Caco-2 (cell line): ENCODE results near the gene ZNF497. TPM values are rescaled to one million over a fixed set of nuclear protein-coding genes. Genes with fewer than 3 reads are reported as not detected.
A peak's percentile ranks its signal among the peaks of the same experiment; 100 is the strongest.
"Not testable (repeated sequence)": the region's sequence is repeated elsewhere in the genome, so short reads cannot be mapped to it uniquely, and the experiment has no call there.

ENCODE experiments used
- BruUV-seq: library from RNA; stranded (reverse); fragments of 400-500 nt; replicated peaks from 2 replicates; lab custom pipeline; 2021; lab: Mats Ljungman, UMichigan
- CTCF ChIA-PET: fragments of 300-600 bp; sonication (Branson Sonifier 250); formaldehyde crosslinking; loops from one replicate; lab custom pipeline; 2022; ENCODE audit warnings: antibody characterized with exemption; lab: Charles Lee
- POLR2A ChIA-PET: fragments of 300-600 bp; sonication (Branson Sonifier 250); formaldehyde crosslinking; loops from one replicate; lab custom pipeline; 2022; ENCODE audit warnings: antibody characterized with exemption; lab: Charles Lee
- DNase-seq, 2 experiments: peaks; one replicate each; pipeline versions ENCODE4 v3.0.0 to v3.0.0-alpha.2; 2020 to 2022
- H3K27me3 ChIP-seq: replicated peaks from 2 replicates; pipeline ENCODE4 v1.6.0; 2011; ENCODE audit warnings: low read length; ENCODE audit not compliant: control insufficient read depth, insufficient read depth
- H3K36me3 ChIP-seq: 2 replicates; pipeline ENCODE4 v1.5.1; 2011; ENCODE audit warnings: low read length; ENCODE audit not compliant: control insufficient read depth, insufficient read depth
- H3K4me1 ChIP-seq: fragments of 250-450 bp; sonication (Bioruptor Pico); 2 replicates; pipeline ENCODE4 v1.5.1; 2020; ENCODE audit warnings: mild to moderate bottlenecking
- H3K4me3 ChIP-seq: 2 replicates; pipeline ENCODE4 v1.5.1; 2011; ENCODE audit warnings: low read depth, mild to moderate bottlenecking, control low read depth, low read length
- H3K9me3 ChIP-seq: fragments of 250-450 bp; sonication (Bioruptor Pico); 2 replicates; pipeline ENCODE4 v1.5.1; 2020; ENCODE audit warnings: mild to moderate bottlenecking, moderate library complexity
- H3K27ac Mint-ChIP-seq: one replicate; pipeline ENCODE4 v1.8.0; 2022; ENCODE audit warnings: mixed read lengths; ENCODE audit not compliant: unreplicated experiment
- H3K27me3 Mint-ChIP-seq: one replicate; pipeline ENCODE4 v1.8.0; 2022; ENCODE audit warnings: mixed read lengths; ENCODE audit not compliant: insufficient read depth, unreplicated experiment
- H3K36me3 Mint-ChIP-seq: one replicate; pipeline ENCODE4 v1.8.0; 2022; ENCODE audit warnings: mild to moderate bottlenecking, mixed read lengths; ENCODE audit not compliant: insufficient read depth, unreplicated experiment
- H3K4me1 Mint-ChIP-seq: one replicate; pipeline ENCODE4 v1.8.0; 2022; ENCODE audit warnings: low read depth, mixed read lengths; ENCODE audit not compliant: unreplicated experiment
- H3K4me3 Mint-ChIP-seq: one replicate; pipeline ENCODE4 v1.8.0; 2022; ENCODE audit warnings: mild to moderate bottlenecking, moderate library complexity, mixed read lengths; ENCODE audit not compliant: unreplicated experiment
- H3K9me3 Mint-ChIP-seq: one replicate; pipeline ENCODE4 v1.8.0; 2022; ENCODE audit warnings: mixed read lengths; ENCODE audit not compliant: unreplicated experiment
- intact Hi-C: fragments of 100-400 bp; cut with micrococcal nuclease; formaldehyde crosslinking; loops from one replicate; pipeline ENCODE4 v1.10.0; 2022; ENCODE audit not compliant: unreplicated experiment
- total RNA-seq: library from RNA; stranded (reverse); gene quantifications from 2 replicates; pipeline ENCODE4 v1.2.3, GENCODE V29; 2022
- TF ChIP-seq, protein P1 (sequence below), 2 experiments: fragments of 200-600 bp in 1 of 2; IDR thresholded peaks; 1 replicate in 1 of 2; 2 replicates in 1 of 2; pipeline versions ENCODE4 v1.5.1 to v1.8.0; 2011 to 2022; ENCODE audit warnings: antibody characterized with exemption in 1 of 2, control low read depth in 1 of 2, inconsistent platforms in 1 of 2, low read depth in 1 of 2, low read length in 1 of 2, mild to moderate bottlenecking in 1 of 2, moderate library complexity in 1 of 2; ENCODE audit not compliant: insufficient read depth in 1 of 2, severe bottlenecking in 1 of 2, unreplicated experiment in 1 of 2

The ZNF497 gene
- total RNA-seq, 1 experiment from 2014 or later, result 1.7 TPM

GRCh38 chr19:58311345-58311865 lies 51.1 kb downstream of the ZNF497 start:
- POLR2A ChIA-PET, result no interaction called here
- H3K36me3 Mint-ChIP-seq, result peaks cover 95% of the 10 kb centered on the region
- Histone ChIP-seq H3K27me3 (no peaks in the 10 kb centered on the region), H3K9me3 (no peaks in the 10 kb centered on the region), H3K4me1 (no peaks in the 10 kb centered on the region), H3K36me3 (peaks cover 11% of the 10 kb centered on the region), H3K4me3 (no peak overlapping the region)
- no peak for DNase-seq
- intact Hi-C loops, result no loop called here
- no peaks in the 10 kb centered on the region for H3K27me3 Mint-ChIP-seq
- TF ChIP-seq, protein P1, sequence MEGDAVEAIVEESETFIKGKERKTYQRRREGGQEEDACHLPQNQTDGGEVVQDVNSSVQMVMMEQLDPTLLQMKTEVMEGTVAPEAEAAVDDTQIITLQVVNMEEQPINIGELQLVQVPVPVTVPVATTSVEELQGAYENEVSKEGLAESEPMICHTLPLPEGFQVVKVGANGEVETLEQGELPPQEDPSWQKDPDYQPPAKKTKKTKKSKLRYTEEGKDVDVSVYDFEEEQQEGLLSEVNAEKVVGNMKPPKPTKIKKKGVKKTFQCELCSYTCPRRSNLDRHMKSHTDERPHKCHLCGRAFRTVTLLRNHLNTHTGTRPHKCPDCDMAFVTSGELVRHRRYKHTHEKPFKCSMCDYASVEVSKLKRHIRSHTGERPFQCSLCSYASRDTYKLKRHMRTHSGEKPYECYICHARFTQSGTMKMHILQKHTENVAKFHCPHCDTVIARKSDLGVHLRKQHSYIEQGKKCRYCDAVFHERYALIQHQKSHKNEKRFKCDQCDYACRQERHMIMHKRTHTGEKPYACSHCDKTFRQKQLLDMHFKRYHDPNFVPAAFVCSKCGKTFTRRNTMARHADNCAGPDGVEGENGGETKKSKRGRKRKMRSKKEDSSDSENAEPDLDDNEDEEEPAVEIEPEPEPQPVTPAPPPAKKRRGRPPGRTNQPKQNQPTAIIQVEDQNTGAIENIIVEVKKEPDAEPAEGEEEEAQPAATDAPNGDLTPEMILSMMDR (IDR thresholded peaks at IDR 0.05; ENCODE audit: insufficient read depth in 1 of 2, low read depth in 1 of 2, low read length in 1 of 2, severe bottlenecking in 1 of 2, unreplicated experiment in 1 of 2), result no peak
- no peak overlapping the region for H3K27ac Mint-ChIP-seq
- peaks cover 31% of the 10 kb centered on the region for H3K9me3 Mint-ChIP-seq
- H3K4me3 Mint-ChIP-seq, result no peak overlapping the region
- H3K4me1 Mint-ChIP-seq, result no peaks in the 10 kb centered on the region
- CTCF ChIA-PET, result no interaction called here
- BruUV-seq, result no TSS peak

DNA sequence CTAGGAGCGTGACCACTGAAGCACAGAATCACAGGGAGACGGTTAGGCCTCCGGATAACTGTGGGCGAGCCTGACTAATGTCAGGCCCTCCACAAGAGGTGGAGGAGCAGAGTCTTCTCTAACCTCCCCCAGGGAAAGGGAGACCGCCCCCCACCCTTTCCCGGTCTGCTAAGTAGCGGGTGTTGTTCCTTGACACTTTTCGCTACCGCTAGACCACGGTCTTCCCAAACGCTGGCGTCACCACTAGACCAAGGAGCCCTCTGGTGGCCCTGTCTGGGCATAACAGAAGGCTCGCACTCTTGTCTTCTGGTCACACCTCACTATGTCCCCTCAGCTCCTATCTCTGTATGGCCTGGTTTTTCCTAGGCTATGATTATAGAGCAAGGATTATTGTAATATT lies 51.9 kb downstream of the ZNF497 start:
- H3K36me3 Mint-ChIP-seq, result peaks cover 95% of the 10 kb centered on the region
- H3K27ac Mint-ChIP-seq, CTCF ChIA-PET, BruUV-seq, intact Hi-C loops, H3K27me3 ChIP-seq, H3K4me1 Mint-ChIP-seq, H3K9me3 ChIP-seq, POLR2A ChIA-PET, H3K4me3 ChIP-seq, H3K4me1 ChIP-seq, H3K27me3 Mint-ChIP-seq, H3K4me3 Mint-ChIP-seq: not testable (repeated sequence)
- DNase-seq, result peak in 1 of 2 experiments; percentile 33
- peaks cover 30% of the 10 kb centered on the region for H3K9me3 Mint-ChIP-seq
- TF ChIP-seq, protein P1 (IDR thresholded peaks at IDR 0.05; ENCODE audit: insufficient read depth in 1 of 2, low read depth in 1 of 2, low read length in 1 of 2, severe bottlenecking in 1 of 2, unreplicated experiment in 1 of 2), result peak in 1 of 2 experiments; percentile 23
- peaks cover 11% of the 10 kb centered on the region for H3K36me3 ChIP-seq

DNA sequence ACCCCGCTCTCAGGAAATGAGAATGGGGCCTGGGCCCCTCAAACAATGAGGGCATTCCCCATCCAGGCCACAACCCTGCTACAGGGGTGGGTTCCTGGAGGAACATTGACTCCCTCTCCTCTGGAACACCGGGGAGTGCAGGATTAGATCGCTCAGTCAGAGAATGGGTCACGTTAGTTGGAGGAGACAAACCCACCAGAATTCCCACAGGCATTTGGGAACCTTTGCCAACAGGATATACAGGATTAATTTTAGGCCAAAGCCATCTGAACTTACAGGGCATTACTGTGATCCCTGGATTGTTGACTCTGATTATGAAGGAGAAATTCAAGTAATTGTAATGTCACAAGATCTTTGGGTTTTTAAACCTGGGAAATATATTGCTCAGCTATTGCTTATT lies 54.8 kb downstream of the ZNF497 start:
- peaks cover 9% of the 10 kb centered on the region for H3K36me3 ChIP-seq
- no peak for DNase-seq
- Mint-ChIP-seq H3K9me3 (peaks cover 21% of the 10 kb centered on the region), H3K36me3 (peaks cover 76% of the 10 kb centered on the region), H3K4me3 (no peak overlapping the region), H3K27me3 (no peaks in the 10 kb centered on the region), H3K4me1 (peaks cover 8% of the 10 kb centered on the region), H3K27ac (no peak overlapping the region)
- H3K4me3 ChIP-seq, result no peak overlapping the region
- no peaks in the 10 kb centered on the region for H3K27me3 ChIP-seq
- ChIA-PET POLR2A (no interaction called here), CTCF (no interaction called here)
- H3K9me3 ChIP-seq, result 0 out of 2 replicates have a peak, but pooled peaks cover 3% of the 10 kb centered on the region
- TF ChIP-seq, protein P1 (IDR thresholded peaks at IDR 0.05; ENCODE audit: insufficient read depth in 1 of 2, low read depth in 1 of 2, low read length in 1 of 2, severe bottlenecking in 1 of 2, unreplicated experiment in 1 of 2), result no peak
- intact Hi-C loops, result loop anchor here (10.0 kb wide), 1 partner anchor 83 kb away; the partner anchor contains the start of gene ZNF544
- peaks cover 11% of the 10 kb centered on the region for H3K4me1 ChIP-seq
- BruUV-seq, result no TSS peak
